ENCODE data around the gene SULF2.

SULF2 gene

DNA sequence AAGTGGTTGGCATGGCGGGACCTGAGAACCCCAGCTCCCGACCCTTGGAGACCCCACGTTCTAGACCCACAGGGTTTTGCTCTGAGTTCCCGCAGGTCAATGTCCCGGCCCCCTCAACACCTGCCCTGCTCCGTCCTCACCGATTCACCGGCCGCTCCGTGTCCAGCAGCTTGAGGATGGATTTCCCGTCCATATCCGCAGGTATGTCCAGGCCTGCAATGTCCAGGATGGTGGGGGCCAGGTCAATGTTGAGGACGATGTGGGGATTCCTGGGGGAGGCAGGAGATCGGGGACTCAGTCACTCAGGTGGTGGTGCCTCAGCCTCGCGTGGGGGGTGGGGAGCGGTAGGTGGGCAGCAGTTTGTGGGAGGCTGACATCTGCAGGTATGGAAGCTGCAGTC is 106.7 kb downstream of the SULF2 start:
- DNase-seq: no peak

DNA sequence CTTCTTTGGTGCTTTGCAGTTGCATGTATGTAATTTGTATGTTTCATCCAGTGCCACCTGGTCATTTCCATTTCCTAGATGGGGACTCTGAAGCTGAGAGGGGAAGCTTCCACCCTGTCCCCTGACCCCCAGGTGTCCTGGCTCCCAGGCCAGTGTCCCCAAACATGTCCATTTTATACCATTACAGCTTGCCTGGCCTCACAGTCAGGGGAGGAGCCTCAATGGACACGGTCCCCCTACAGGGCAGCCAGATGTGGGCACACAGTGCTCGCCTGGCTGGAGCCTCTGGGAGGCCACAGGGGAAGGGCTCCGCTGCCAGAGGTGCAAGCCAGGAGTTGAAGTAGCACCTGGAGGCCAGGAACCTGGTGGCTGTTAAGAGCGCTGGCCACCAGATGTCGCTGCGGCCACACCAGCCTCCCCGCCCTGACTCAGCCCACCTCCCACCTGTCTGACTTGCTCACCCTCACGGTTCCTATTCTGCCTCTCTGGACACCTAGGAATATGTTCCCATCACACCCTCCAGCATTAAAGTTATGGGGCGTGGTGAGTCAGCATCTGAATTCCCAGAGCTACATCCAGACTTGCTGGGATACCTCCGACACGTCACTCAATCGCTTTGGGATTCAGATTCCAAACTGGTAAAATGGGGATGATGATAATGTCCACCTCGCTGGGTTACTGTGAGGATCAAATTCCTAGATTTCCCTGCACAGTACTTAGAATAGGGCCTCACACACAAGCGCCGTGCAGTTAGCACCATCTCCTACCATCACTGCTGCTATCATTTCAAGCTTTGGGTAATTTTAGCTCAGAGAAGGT is 107.4 kb downstream of the SULF2 start:
- DNase-seq: no peak

DNA sequence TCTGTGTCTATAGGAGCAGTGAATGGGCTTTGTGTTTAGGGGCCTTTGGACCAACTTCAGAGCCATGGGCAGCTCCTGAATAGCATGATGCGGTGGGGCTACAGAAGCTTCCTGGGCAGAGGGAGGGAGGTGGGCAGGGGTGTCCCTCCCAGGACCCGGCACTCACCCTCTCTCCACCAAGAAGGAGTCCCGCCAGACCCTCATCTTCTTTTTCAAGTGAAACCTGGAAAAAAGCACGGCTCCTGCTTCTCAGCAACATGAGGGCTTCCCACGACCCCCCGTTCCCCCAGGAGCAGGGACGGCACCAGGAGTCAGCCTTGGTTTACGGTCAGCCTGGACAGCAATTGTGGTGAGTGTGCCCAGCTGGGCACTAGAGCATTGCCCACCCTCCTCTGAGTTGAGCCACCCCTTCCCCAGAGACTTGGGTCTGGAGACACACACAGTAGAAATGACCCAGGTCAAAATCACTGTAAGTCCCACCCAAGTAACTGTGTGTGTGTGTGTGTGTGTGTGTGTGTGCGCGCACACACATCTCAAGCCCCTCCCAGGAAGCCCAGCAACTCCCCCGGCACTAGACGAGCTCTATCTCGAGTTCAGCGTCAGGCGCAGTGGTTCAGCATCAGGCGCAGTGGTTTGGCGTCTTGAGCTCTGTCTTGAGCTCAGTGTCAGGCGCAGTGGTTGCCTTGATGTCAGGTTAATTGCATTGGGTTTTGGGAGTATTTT is 108.2 kb downstream of the SULF2 start:
- no peak for DNase-seq

DNA sequence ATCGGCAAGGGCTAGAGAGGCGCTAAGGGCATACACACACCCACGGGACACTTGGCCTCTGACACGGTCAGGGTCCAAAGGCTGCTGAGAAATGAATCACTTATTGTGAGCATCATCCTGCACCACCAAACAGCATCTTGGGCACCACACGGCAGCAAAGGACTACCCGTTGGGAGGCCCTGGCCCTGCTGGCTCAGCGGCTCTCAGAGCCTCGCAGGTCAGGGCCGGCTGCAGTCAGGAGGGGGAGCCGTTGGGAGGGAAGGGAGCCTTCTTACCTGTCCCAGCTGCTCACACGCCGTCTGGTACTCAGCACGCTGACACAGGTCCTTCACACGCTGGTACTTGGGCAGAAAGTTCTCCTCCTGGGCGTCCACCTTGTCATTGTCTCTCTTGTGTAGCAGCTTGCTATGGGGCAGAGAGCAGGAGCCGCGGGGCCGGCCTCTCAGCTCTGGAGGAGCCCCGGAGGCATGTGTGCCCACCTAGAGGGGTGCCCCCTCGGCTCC is 109.0 kb downstream of the SULF2 start:
- DNase-seq: no peak

DNA sequence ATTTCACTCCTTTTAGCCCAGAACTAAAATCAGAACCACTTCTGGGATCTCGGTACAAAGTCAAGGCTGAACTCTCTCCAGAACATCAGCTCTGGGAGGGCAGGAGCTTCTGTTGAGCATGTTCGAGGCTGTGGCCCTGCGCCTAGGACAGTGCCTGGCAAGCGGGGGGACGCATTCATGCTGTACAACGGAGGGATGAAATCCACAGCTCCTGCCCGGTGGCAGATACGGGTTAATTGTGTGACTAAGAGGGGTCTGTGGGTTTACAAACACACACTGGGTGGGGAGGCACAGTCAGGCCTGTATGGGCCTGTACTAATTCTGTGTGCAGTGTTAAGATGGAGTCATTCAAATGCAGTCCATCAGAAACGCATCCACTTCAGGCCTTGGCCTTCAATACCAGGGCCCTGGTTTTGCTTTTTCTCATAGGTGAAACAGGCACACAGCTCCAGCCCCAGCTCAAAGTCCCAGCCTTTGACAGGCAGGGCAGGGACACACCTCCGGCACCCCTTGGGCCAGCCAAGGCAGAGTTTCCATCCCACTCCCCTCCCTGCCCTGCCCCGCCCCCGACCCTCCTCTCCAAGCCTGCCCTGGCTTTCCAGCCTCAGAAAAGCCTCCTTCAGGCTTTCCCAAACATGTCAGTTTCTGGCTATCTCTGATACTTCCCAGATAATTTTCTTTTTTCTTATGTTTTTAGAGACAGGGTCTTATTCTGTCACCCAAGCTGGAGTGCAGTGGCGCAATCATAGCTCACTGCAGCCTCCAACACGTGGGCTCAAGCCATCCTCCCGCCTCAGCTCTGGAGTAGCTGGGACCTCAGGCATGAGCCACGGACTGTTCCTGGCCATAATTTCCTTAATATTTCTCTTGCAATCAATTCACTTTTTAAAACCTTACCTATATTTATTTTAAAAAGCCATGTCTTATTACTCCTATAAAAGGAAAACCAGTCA is 109.8 kb downstream of the SULF2 start:
- DNase-seq: no peak

DNA sequence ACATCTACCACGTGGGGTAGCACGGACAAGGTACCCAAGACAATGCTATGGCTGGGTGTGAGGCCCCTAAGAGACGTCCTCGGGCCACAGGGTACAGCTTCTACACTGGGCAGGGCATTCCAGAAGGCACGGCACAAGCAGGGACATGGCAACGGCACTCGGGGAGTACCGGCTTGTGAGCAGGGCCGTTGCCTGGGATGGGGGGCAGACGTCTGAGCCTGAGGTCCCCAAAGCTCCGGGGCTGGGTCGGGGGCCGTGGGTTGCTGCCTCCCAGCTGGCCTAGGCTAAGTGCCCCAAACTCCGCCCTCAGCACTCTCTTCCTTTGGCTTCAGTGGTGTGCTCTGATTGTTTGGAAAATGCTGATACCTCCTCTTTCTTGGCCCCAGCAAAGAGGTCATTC is 110.6 kb downstream of the SULF2 start:
- no peak for DNase-seq

DNA sequence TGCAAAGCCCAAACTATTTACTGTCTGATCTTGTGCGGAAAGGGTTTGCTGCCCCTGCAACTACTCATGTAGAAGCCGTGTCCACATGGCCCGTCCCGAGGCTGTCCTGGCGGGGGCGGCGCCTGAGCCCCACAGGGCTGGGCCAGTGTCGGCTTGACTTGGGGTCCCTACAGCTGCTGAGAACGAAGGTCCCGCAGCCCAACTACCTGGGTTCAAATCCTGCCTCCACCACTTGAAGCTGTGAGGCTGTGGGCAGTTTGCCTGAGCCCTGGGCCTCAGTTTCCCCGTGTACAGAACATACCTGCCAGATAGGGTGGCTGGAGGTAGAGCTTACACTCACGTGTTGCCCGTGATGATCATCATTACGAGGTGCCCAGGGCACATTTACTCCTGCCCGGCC is 111.1 kb downstream of the SULF2 start:
- DNase-seq: no peak

DNA sequence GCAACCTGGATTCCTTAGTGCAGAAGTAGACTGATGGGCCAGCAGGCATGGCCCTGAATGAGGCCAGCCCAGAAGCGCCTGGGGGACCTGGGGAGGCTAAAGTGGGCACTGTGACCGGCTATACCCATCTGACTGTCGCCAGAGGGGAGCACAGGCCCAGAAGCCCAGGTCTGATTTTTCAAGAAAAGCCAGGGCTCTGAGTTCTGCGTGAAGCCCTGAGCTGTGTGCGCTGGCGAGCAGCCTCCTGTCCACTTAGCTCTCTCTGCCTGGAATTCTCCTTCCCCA is 111.7 kb downstream of the SULF2 start:
- DNase-seq: no peak

DNA sequence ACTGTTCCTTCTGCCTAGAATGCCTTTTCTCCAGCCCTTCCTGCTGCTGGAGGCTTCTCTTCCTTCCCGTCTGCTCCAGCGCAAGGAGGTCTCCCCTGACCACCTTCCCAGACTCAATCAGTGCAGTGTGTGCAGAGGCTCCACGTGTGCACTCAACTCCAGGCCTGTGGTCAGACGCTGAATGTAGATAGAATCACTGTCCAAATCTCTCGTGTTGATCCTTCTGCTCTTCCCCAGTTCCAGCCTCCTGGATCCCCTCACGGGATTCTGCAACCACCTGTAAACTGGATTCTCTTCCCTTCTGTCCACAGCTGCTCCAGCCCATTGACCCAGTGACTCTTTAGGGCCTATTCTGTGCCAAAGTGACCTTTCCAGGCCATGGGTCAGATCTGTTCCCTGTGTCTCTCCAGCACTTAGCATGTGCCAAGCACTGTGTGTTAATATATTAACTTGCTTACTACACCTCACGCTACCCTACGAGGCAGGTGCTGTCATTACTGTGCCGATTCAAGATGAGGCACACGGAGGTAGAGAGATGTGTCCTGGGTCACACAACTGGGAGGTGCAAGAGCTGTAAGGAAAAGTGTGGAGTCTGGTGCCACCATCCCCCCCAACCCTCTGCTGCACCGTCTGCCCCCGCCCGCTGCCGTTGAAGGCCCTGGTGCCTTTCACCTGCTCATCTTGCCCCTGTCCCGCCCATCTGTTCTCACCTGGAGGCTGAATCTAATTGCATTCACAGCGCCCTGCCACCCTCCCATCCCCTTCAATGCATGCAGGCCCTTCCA is 112.2 kb downstream of the SULF2 start:
- DNase-seq: no peak

DNA sequence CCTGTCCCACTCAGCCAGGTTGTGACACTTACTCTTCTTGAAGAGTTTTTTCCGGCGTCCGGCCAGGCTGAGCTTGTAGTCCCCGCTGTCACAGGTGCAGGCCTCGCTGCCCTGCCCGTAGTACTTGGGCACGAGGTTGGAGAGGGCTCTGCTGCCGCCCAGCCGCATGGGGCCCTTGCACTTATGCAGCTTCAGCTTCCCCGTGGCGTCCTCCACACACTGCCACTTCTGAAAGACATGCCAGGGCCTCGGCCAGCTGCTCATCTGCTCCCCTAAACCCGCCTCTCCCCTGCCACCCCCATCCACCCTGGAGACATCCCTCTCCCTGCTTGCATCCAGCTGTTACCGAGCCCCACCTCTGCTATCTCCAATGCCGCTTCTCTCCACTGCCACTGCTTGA is 113.1 kb downstream of the SULF2 start:
- no peak for DNase-seq

DNA sequence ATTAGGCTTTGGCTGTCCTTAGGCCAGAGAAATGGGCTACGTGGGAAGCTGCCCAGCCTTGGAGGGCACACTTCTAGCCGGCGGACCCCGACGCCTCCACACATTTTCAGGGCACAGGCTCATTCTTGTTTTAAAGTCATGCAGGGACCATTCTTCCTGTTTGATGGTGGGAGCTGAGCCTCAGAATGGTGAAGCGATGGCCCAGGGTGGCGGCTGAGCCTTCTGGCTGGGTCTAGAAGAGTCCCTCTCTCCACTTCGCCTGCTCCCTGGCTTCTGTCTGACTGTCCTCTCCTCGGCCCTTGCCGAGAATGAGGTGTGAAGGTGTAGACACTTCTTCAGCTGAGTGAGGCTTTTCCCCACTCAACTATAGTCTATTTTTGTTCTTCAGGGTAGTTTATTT is 114.4 kb downstream of the SULF2 start:
- DNase-seq: no peak

DNA sequence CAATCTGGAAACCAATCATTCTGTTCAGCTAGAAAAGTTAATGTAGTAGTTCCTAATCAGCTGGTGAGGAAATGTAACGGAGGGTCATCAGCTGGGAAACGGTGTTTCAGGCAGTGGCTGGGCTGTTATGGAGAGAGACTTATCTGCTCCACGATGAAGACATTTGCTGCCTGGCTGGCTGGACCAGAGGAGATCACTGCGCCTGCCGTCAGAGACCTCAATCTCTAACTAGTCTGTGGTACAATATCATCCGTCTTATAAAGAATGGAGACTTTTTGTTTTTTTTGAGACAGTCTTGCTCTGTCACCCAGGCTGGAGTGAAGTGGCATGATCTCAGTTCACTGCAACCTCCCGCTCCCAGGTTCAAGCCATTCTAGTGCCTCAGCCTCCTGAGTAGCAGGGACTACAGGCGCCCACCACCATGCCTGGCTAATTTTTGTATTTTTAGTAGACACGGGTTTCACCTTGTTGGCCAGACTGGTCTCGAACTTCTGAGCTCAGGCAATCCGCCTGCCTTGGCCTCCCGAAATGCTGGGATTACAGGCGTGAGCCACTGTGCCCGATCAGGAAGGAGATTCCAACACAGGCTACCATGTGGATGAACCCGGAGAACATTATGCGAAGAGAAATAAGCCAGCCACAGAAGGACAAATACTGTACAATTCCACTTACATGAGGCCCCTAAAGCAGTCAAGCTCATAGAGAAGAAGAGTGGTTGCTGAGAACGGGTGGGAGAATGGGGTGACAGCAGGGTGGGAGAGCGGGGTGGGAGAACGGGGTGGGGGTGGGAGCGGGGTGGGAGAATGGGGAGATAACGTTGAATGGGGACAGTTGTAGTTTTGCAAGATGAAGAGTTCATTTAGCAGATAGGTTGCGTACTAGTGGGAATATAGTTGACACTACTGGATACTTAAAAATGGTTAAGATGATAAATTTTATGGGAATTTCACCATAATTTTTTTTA is 115.1 kb downstream of the SULF2 start:
- DNase-seq: no peak

DNA sequence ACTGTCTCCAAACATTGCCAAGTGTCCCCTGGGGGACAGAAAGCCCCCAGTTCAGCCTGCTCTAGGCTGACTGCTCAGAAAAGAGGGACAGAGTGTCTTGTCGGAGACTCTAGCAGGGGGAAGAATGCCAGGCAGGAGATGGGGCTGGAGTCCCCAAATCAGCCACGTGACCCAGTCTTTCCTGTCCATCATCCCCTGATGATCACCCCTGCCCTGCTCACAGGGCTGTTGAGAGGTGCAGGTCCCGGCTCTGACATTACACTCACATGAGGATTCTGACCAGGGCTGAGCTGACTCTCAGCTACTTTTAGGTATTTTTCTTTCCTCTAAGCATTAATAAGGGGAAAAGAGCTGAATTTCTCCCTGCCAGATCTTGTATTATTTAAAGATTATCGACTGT is 115.8 kb downstream of the SULF2 start:
- no peak for DNase-seq

DNA sequence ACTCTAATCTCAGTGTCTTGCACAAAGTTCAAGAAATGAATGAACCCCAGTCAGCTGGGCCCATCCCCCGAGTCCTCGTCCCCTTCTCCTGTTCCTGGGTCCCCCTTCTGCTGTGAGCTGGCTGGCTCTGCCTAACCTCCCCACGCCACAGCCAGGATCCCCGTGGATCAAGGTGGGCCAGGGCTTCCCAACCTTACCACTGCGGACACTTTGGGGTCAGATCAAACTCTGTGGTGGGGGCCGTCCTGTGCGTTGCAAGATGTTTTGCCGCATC is 116.2 kb downstream of the SULF2 start:
- DNase-seq: no peak

DNA sequence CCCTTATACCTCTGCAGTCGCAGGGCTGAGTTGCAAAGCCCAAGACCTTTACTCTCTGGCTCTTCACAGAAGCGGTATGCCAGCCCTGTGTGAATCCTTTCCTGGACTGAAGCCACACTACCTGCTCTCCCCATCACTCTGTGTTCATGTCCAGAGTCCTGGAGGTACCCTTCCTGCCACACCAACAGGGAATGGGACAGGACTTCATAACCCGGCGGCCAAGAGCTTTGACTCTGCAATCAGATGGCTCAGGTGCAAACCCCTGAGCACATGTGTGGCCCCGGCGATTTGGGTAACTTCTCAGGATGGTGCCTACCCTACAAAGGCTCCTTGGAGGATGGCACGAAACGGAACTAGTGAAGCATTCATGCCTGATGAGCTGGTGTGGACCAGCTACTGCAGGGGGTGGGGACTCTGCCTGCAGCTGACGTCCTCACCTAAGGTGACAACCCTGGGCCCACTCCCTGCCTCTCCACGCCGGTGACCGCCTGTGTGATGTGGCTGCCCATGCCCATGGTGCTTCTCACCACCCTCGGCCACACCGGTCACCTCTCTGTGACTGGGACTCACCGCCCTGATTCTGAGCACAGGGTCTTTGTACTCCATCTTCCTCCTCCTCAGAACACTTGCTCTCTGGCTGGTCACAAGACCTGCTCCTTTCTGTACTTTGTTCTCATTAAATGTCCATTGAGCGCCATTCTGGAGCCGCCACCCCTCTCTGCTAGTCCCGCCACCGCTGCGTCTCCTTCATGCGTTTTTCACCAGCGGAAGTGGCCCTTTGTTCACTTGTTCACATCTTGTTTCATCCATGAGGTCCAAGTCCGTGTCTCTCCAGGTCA is 116.7 kb downstream of the SULF2 start:
- DNase-seq: no peak

DNA sequence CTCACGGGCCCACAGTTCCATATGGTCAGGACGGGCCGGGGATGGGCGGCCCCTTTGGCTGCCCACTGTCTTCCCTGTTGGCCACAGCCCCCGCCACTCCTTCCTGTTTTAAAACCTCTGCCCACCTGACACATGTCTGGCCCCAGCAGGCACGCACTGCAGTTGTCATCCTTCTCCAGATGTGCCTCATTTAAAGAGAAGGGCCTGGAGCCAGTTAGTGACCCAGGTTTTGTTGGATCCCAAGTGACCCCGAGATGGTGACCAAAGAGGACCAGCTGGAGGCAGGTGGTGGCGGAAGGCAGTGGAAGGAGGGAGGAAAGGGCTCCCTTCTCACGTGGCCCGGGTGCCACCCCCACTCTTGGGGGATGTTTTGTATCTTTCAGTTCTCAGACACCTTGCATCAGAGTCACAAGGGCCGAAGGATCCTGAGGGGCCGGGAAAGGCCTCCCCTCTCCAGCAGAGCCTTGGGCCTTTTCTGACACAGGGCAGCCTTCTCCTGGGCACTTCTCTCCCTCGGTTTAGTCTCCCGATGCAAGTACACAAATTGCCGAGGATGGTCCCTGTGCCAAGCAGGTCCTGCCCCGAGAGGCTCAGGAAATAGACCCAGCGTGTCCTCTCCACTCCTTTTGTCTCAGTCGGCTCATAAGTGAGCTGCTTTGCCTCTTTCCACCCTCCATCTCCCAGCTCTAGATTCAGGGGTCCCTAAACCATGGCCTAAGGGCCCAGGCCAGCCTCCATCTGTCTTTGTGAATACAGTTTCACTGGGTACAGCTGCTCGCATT is 117.6 kb downstream of the SULF2 start:
- no peak for DNase-seq

DNA sequence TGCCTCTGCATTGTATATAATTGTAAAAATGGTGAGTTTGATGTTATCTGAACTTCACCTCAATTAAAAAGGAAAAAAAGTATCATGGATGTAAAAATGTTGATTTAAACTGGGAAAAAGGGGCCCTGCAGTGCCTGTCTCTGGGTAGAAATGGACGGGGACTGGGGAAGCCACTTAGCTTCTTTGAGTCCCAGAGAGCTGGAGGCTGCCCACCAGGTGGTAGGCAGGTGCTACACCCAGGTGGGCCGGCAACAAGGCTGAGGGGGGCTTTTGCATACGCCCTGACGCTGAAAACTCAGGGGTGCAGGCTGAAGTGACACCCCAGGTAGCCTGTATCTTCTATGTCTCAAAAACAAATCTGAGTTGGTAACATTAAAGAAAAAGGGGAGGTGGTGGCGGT is 118.2 kb downstream of the SULF2 start:
- no peak for DNase-seq

DNA sequence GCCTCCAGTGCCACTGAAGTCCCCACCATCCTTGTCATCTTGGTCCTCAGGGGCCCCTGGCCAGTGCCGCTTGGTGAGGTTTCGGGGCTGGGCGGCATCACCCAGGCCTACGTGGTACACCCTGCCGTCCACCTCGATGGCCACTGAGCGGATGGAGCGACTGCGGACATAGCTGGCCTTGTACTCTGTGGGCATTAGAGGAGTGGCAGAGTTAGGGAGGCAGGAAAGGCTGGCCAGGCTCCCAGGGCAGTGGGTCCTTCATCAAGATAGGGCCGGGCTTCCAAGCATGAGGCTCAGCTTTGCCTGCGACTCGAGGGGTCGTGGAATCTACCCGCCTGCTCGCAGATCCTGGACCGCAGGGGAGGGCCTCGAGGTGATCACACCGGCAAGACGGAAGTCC is 119.0 kb downstream of the SULF2 start:
- no peak for DNase-seq

DNA sequence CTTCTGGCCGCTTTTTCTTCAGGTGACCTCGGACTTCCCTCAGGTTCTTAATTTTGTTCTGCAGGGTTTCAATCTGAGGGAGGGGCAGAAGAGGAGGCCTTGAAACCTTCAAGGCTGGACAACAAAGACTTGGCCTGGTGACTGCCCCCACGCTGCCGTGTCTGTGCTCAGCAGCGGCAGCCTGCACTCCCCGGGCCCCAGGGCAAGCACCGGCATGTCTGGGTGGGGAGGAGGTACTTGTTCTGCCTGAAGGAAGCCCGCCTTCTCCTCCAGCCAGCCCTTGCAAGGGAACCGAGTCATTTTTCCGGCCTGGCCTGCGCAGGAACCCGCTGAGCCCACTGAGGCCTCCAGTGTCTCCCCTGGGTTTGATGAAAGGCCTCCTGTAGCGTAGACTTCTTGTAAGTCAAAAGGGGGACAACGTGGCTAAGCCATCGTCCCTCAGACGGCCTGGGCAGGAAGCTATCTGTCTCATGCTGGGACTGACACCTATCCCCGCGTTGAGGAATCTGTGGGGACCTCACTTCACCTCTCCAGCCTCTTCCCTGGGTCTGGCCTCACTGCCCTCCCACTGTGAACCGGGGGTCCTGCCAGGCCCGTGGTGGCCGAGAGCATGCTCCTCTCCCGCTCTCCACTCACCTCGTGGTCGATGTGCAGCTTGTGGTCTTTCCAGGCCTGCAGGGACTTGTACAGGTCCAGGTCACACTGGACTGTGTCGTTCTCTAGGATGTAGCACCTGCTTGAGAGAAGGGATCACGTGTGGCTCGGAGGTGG is 119.9 kb downstream of the SULF2 start:
- DNase-seq: no peak
